Loucy (cell line): ENCODE data around the gene FHIP1A.

Experiments
- EZH2phosphoT487 ChIP-seq: fragments of 200-600 bp; IDR thresholded peaks from 2 replicates; pipeline ENCODE4 v1.6.1; 2018; ENCODE audit warnings: antibody characterized with exemption, mild to moderate bottlenecking, moderate library complexity, borderline replicate concordance
- TF ChIP-seq, protein P1 (sequence below): fragments of 200-600 bp; sonication (generic); conservative IDR thresholded peaks from 2 replicates; pipeline ENCODE4 v1.5.1; 2014; ENCODE audit warnings: mild to moderate bottlenecking, antibody characterized with exemption, low read length

DNA sequence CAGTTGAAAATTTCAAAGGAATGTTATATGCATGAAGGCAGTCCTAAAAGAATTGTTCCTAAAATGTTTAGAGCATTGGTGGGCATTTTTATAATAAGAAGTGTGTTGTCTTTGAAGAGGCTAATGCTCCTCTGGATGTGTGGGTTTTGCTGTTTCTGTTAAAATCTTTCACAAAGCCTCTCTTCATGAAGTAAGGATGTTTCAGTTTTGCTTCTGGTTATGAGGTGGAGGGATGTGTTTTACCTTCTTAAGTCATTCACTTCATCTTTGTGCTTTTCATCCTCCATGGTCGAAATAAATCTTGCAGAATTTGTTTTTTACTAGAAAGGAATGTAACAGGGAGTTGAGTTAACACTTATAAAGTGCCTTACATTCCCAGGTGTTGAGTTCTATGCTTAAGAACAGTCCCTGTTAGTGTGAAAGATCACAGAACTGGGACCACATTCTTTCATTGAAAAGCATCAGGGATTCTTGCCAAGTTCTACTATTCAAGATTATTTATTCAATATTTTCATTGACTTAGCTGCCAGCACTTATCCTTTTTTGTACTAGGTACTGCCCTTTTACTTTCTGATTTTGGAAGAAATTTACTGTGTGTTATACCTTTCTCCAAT lies 21.1 kb downstream of the FHIP1A start:
- TF ChIP-seq, protein P1, sequence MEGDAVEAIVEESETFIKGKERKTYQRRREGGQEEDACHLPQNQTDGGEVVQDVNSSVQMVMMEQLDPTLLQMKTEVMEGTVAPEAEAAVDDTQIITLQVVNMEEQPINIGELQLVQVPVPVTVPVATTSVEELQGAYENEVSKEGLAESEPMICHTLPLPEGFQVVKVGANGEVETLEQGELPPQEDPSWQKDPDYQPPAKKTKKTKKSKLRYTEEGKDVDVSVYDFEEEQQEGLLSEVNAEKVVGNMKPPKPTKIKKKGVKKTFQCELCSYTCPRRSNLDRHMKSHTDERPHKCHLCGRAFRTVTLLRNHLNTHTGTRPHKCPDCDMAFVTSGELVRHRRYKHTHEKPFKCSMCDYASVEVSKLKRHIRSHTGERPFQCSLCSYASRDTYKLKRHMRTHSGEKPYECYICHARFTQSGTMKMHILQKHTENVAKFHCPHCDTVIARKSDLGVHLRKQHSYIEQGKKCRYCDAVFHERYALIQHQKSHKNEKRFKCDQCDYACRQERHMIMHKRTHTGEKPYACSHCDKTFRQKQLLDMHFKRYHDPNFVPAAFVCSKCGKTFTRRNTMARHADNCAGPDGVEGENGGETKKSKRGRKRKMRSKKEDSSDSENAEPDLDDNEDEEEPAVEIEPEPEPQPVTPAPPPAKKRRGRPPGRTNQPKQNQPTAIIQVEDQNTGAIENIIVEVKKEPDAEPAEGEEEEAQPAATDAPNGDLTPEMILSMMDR, result no peak
- TF ChIP-seq EZH2phosphoT487, result no peak
